SK-N-SH treated with all-trans-retinoic acid at 6 μM for 48 hours (cell line): ENCODE measurements around the gene MED20.

Source experiments
- ATAC-seq: fragments of 200-7000 bp; cut with Tn5 transposase; 3 replicates; pipeline ENCODE4 v1.9.1; 2020; ENCODE audit warnings: mild to moderate bottlenecking, moderate library complexity
- ARNTL ChIP-seq: fragments of 450-650 bp; formaldehyde crosslinking; IDR thresholded peaks from 2 replicates; pipeline ENCODE4 v1.5.0; 2020; ENCODE audit warnings: low read depth, mild to moderate bottlenecking, moderate library complexity, borderline replicate concordance
- BACH2 ChIP-seq: fragments of 250-450 bp; sonication (Bioruptor Pico); IDR thresholded peaks from 2 replicates; pipeline ENCODE4 v1.9.0; 2021; ENCODE audit warnings: mild to moderate bottlenecking, borderline replicate concordance
- CSDC2 ChIP-seq: fragments of 250-450 bp; sonication (Bioruptor Pico); IDR thresholded peaks from 2 replicates; pipeline ENCODE4 v1.5.0; 2020; ENCODE audit warnings: mild to moderate bottlenecking, moderate library complexity
- CSRNP3 ChIP-seq: fragments of 250-450 bp; sonication (Bioruptor Pico); IDR thresholded peaks from 2 replicates; pipeline ENCODE4 v1.5.1; 2021; ENCODE audit warnings: mild to moderate bottlenecking, moderate library complexity
- ESRRG ChIP-seq: fragments of 250-450 bp; sonication (Bioruptor Pico); IDR thresholded peaks from 2 replicates; pipeline ENCODE4 v1.6.1; 2021; ENCODE audit warnings: mild to moderate bottlenecking
- ISL1 ChIP-seq: fragments of 250-450 bp; sonication (Bioruptor Pico); IDR thresholded peaks from 2 replicates; pipeline ENCODE4 v2.1.2; 2022; ENCODE audit warnings: mild to moderate bottlenecking, moderate library complexity
- PATZ1 ChIP-seq: fragments of 250-450 bp; sonication (Bioruptor Pico); IDR thresholded peaks from 2 replicates; pipeline ENCODE4 v1.8.0; 2020; ENCODE audit warnings: mild to moderate bottlenecking, moderate library complexity, borderline replicate concordance
- POU6F1 ChIP-seq: fragments of 250-450 bp; sonication (Bioruptor Pico); IDR thresholded peaks from 2 replicates; pipeline ENCODE4 v1.8.0; 2021; ENCODE audit warnings: low read depth, mild to moderate bottlenecking, moderate library complexity, borderline replicate concordance
- RARB ChIP-seq: fragments of 250-450 bp; sonication (Bioruptor Pico); IDR thresholded peaks from 2 replicates; pipeline ENCODE4 v1.8.0; 2021; ENCODE audit warnings: mild to moderate bottlenecking, moderate library complexity
- SNAI2 ChIP-seq: fragments of 250-450 bp; sonication (Bioruptor Pico); IDR thresholded peaks from 2 replicates; pipeline ENCODE4 v1.5.0; 2020; ENCODE audit warnings: mild to moderate bottlenecking, moderate library complexity
- TCF4 ChIP-seq: fragments of 250-450 bp; sonication (Bioruptor Pico); IDR thresholded peaks from 2 replicates; pipeline ENCODE4 v1.8.0; 2021; ENCODE audit warnings: mild to moderate bottlenecking, moderate library complexity, borderline replicate concordance
- TSHZ2 ChIP-seq: fragments of 250-450 bp; sonication (Bioruptor Pico); IDR thresholded peaks from 2 replicates; pipeline ENCODE4 v1.5.0; 2020; ENCODE audit warnings: mild to moderate bottlenecking, moderate library complexity
- ZC3H10 ChIP-seq: fragments of 250-450 bp; sonication (Bioruptor Pico); IDR thresholded peaks from 2 replicates; pipeline ENCODE4 v1.5.1; 2021; ENCODE audit warnings: mild to moderate bottlenecking, moderate library complexity
- ZFP3 ChIP-seq: fragments of 250-450 bp; sonication (Bioruptor Pico); IDR thresholded peaks from 2 replicates; pipeline ENCODE4 v1.5.0; 2020; ENCODE audit warnings: mild to moderate bottlenecking, moderate library complexity
- ZNF565 ChIP-seq: fragments of 450-650 bp; formaldehyde crosslinking; conservative IDR thresholded peaks from 2 replicates; pipeline ENCODE4 v1.5.0; 2020; ENCODE audit warnings: low read depth, mild to moderate bottlenecking, moderate library complexity
- ZNF70 ChIP-seq: fragments of 450-650 bp; formaldehyde crosslinking; IDR thresholded peaks from 2 replicates; pipeline ENCODE4 v1.5.0; 2020; ENCODE audit warnings: mild to moderate bottlenecking, moderate library complexity
- ZNF8 ChIP-seq: fragments of 450-650 bp; formaldehyde crosslinking; IDR thresholded peaks from 2 replicates; pipeline ENCODE4 v1.5.0; 2020; ENCODE audit warnings: mild to moderate bottlenecking, moderate library complexity

The MED20 gene

GRCh38 chr6:41895300-41896233 lies 25.4 kb downstream of the MED20 start, which contains the start of gene USP49:
USP49 (minus strand) TSS chr6:41895375; CDS start chr6:41806983, 88,392 bp downstream.
- ATAC-seq: peak; percentile 98
- TF ChIP-seq POU6F1 (CRISPR knock-in tag) (no peak), CSRNP3 (CRISPR knock-in tag) (0 out of 2 replicates have a peak, but pooled peaks have one; percentile 17)

- peak; percentile 65 for ATAC-seq
- TF ChIP-seq CSDC2 (CRISPR knock-in tag) (no peak), SNAI2 (CRISPR knock-in tag) (no peak), TSHZ2 (no peak), ZC3H10 (CRISPR knock-in tag) (no peak), PATZ1 (no peak), ZFP3 (CRISPR knock-in tag) (no peak), RARB (CRISPR knock-in tag) (no peak), ZNF70 (CRISPR knock-in tag) (no peak)
Observed at GRCh38 chr6:41894366-41895299, 26.3 kb downstream of the MED20 start.

- ATAC-seq: no peak
- TF ChIP-seq TCF4 (no peak), ZNF565 (CRISPR knock-in tag) (no peak), ESRRG (no peak), ZNF8 (CRISPR knock-in tag) (no peak), ZC3H10 (CRISPR knock-in tag) (no peak), BACH2 (CRISPR knock-in tag) (no peak), PATZ1 (no peak), ISL1 (no peak), CSDC2 (CRISPR knock-in tag) (no peak), RARB (CRISPR knock-in tag) (no peak), POU6F1 (CRISPR knock-in tag) (no peak), ZFP3 (CRISPR knock-in tag) (no peak), TSHZ2 (no peak), ARNTL (CRISPR knock-in tag) (no peak)
Observed at GRCh38 chr6:41892921-41893564, 27.9 kb downstream of the MED20 start.
